A549 (cell line): Measurements from ENCODE around the gene DDI1. TPM values are rescaled to one million over a fixed set of nuclear protein-coding genes. Genes with fewer than 3 reads are reported as not detected.

Experiments used
- ATAC-seq, 2 experiments: fragments of 200-7000 bp in 1 of 2; fragments of >200 bp in 1 of 2; cut with Nextera tagmentation in 1 of 2; cut with Tn5 transposase in 1 of 2; 3 replicates each; pipeline versions ENCODE4 v1.8.0 to v1.9.1; 2018 to 2020; ENCODE audit warnings: mild to moderate bottlenecking in 1 of 2, moderate library complexity in 1 of 2
- CTCF ChIA-PET: fragments of 300-600 bp; sonication (Branson Sonifier 250); formaldehyde crosslinking; extraction: SDS; loops from one replicate; lab custom pipeline; 2021; ENCODE audit warnings: antibody characterized with exemption, inconsistent platforms; lab: Yijun Ruan, JAX
- POLR2A ChIA-PET: fragments of 350-600 bp; formaldehyde crosslinking; extraction: SDS; loops from one replicate; lab custom pipeline; 2021; ENCODE audit warnings: antibody characterized with exemption, inconsistent platforms; lab: Yijun Ruan, JAX
- DNase-seq, 2 experiments: peaks; one replicate each; pipeline versions ENCODE4 v3.0.0 to v3.0.0-alpha.2; 2011 to 2016; ENCODE audit warnings: low read depth in 1 of 2, low spot score in 1 of 2
- FAIRE-seq: peaks from 2 replicates; lab custom pipeline; 2011; peaks lifted over from hg19 to GRCh38; lab: Jason Lieb, UNC
- H3K27ac ChIP-seq, 2 experiments: fragments of >200 bp; sonication (Bioruptor Twin); formaldehyde crosslinking; 3 replicates each; pipeline ENCODE4 v1.5.1; 2016 to 2017
- H3K4me1 ChIP-seq: fragments of >200 bp; sonication (Bioruptor Twin); formaldehyde crosslinking; 3 replicates; pipeline ENCODE4 v1.6.1; 2016
- H3K4me2 ChIP-seq: fragments of >200 bp; sonication (Bioruptor Twin); formaldehyde crosslinking; 3 replicates; pipeline ENCODE4 v1.6.1; 2016
- H3K4me3 ChIP-seq: fragments of >200 bp; sonication (Bioruptor Twin); formaldehyde crosslinking; 3 replicates; pipeline ENCODE4 v1.5.1; 2016
- H3K9me3 ChIP-seq: fragments of >200 bp; sonication (Bioruptor Twin); formaldehyde crosslinking; 3 replicates; pipeline ENCODE4 v1.6.1; 2016
- BHLHE40 ChIP-seq: IDR thresholded peaks from 2 replicates; pipeline ENCODE4 v1.6.1; 2012; ENCODE audit warnings: low read depth, low read length, inconsistent platforms
- CBX8 ChIP-seq: fragments of 200-600 bp; sonication (generic); IDR thresholded peaks from 2 replicates; pipeline ENCODE4 v1.6.1; 2016
- CHD2 ChIP-seq: fragments of 150-350 bp; IDR thresholded peaks from 2 replicates; pipeline ENCODE4 v1.6.1; 2014; ENCODE audit warnings: low read length; ENCODE audit not compliant: partially characterized antibody
- CHD4 ChIP-seq: fragments of 200-600 bp; sonication (generic); IDR thresholded peaks from 2 replicates; pipeline ENCODE4 v1.6.1; 2016; ENCODE audit warnings: antibody characterized with exemption, mild to moderate bottlenecking, borderline replicate concordance
- CTCF ChIP-seq: fragments of >200 bp; sonication (Bioruptor Twin); formaldehyde crosslinking; IDR thresholded peaks from 3 replicates; pipeline ENCODE4 v1.5.1; 2016
- ESRRA ChIP-seq: fragments of 150-350 bp; IDR thresholded peaks from 2 replicates; pipeline ENCODE4 v1.6.1; 2014; ENCODE audit warnings: mild to moderate bottlenecking, low read length, borderline replicate concordance
- FOSB ChIP-seq: fragments of 250-450 bp; sonication (Bioruptor Pico); IDR thresholded peaks from 2 replicates; pipeline ENCODE4 v1.5.0; 2020; ENCODE audit warnings: mild to moderate bottlenecking, moderate library complexity
- FOXS1 ChIP-seq: fragments of 250-450 bp; sonication (Bioruptor Pico); IDR thresholded peaks from 2 replicates; pipeline ENCODE4 v1.5.0; 2020; ENCODE audit warnings: mild to moderate bottlenecking, moderate library complexity
- GATA3 ChIP-seq: IDR thresholded peaks from 2 replicates; pipeline ENCODE4 v1.6.1; 2012; ENCODE audit warnings: borderline replicate concordance
- HDAC2 ChIP-seq: fragments of 200-600 bp; sonication (generic); IDR thresholded peaks from 2 replicates; pipeline ENCODE4 v1.6.1; 2016
- HOXB5 ChIP-seq: fragments of 250-450 bp; sonication (Bioruptor Pico); IDR thresholded peaks from 2 replicates; pipeline ENCODE4 v1.5.0; 2020; ENCODE audit warnings: mild to moderate bottlenecking, moderate library complexity
- KDM1A ChIP-seq: fragments of 200-600 bp; sonication (generic); IDR thresholded peaks from 2 replicates; pipeline ENCODE4 v1.6.1; 2016; ENCODE audit warnings: low read depth, mild to moderate bottlenecking
- MAFK ChIP-seq: fragments of 450-650 bp; IDR thresholded peaks from 2 replicates; pipeline ENCODE4 v1.6.1; 2014; ENCODE audit not compliant: partially characterized antibody
- MAZ ChIP-seq: fragments of 150-350 bp; IDR thresholded peaks from 2 replicates; pipeline ENCODE4 v1.6.1; 2014; ENCODE audit warnings: antibody characterized with exemption, low read depth, low read length, borderline replicate concordance
- NFE2L2 ChIP-seq: fragments of 150-350 bp; conservative IDR thresholded peaks from 2 replicates; pipeline ENCODE4 v1.6.1; 2014; ENCODE audit warnings: low read length
- NR3C1 ChIP-seq: fragments of >200 bp; sonication (Bioruptor Twin); formaldehyde crosslinking; IDR thresholded peaks from 3 replicates; pipeline ENCODE4 v1.6.1; 2017
- PHF8 ChIP-seq: fragments of 200-600 bp; sonication (generic); IDR thresholded peaks from 2 replicates; pipeline ENCODE4 v1.6.1; 2016; ENCODE audit warnings: low read depth, mild to moderate bottlenecking, antibody characterized with exemption, moderate library complexity, borderline replicate concordance
- POLR2AphosphoS2 ChIP-seq: conservative IDR thresholded peaks from 2 replicates; pipeline ENCODE4 v1.6.1; 2012; ENCODE audit warnings: low read length, improper control_type of control experiment, inconsistent platforms
- RAD21 ChIP-seq, 2 experiments: fragments of >200 bp in 1 of 2; sonication (Bioruptor Twin) in 1 of 2; formaldehyde crosslinking in 1 of 2; IDR thresholded peaks in 1 of 2; conservative IDR thresholded peaks in 1 of 2; 2 replicates in 1 of 2; 3 replicates in 1 of 2; pipeline ENCODE4 v1.6.1; 2012 to 2018; ENCODE audit warnings: inconsistent platforms in 1 of 2
- RARB ChIP-seq: fragments of 250-450 bp; sonication (Bioruptor Pico); IDR thresholded peaks from 2 replicates; pipeline ENCODE4 v1.8.0; 2021; ENCODE audit warnings: mild to moderate bottlenecking, moderate library complexity
- RCOR1 ChIP-seq: fragments of 150-350 bp; IDR thresholded peaks from 2 replicates; pipeline ENCODE4 v1.6.1; 2014; ENCODE audit warnings: antibody characterized with exemption, low read length, low read depth
- RFX5 ChIP-seq: fragments of 450-650 bp; IDR thresholded peaks from 2 replicates; pipeline ENCODE4 v1.7.1; 2014; ENCODE audit warnings: antibody characterized with exemption, mild to moderate bottlenecking, moderate library complexity
- RNF2 ChIP-seq: fragments of 200-600 bp; sonication (generic); IDR thresholded peaks from 2 replicates; pipeline ENCODE4 v1.6.1; 2016; ENCODE audit warnings: low read depth, mild to moderate bottlenecking, antibody characterized with exemption, moderate library complexity, borderline replicate concordance
- ZNF302 ChIP-seq: fragments of 250-450 bp; sonication (Bioruptor Pico); IDR thresholded peaks from 2 replicates; pipeline ENCODE4 v1.9.0; 2021; ENCODE audit warnings: inconsistent platforms, mild to moderate bottlenecking, moderate library complexity
- ZSCAN20 ChIP-seq: fragments of 250-450 bp; sonication (Bioruptor Pico); IDR thresholded peaks from 2 replicates; pipeline ENCODE4 v1.8.0; 2022; ENCODE audit warnings: mild to moderate bottlenecking, moderate library complexity
- WGBS: methylation state at CpG from one replicate; pipeline ENCODE4 v1.1.6; 2017; ENCODE audit errors: missing lambda C conversion rate; 5-methylcytosine and 5-hydroxymethylcytosine counted together
- polyA plus RNA-seq, 4 experiments: library from polyadenylated mRNA; depleted of rRNA in 3 of 4; stranded (reverse); fragments of >200 nt; fragmentation: RNase III in 1 of 4; extraction: RNeasy Plus Mini Kit Qiagen cat#74134 plus additional on column Dnase treatment in 1 of 4; gene quantifications; 2 replicates in 3 of 4; 3 replicates in 1 of 4; pipeline ENCODE4 v1.2.3, GENCODE V29; 2011 to 2017

Gene DDI1
- polyA plus RNA-seq, 2 of the 4 experiments (the other 2 are of a cell fraction): not detected

GRCh38 chr11:104024572-104024971, 11.9 kb upstream of the DDI1 start:
- WGBS: 75% methylated on average over 2 of the region's 2 CpGs
- no peak overlapping the region for H3K27ac ChIP-seq
- no peak overlapping the region for H3K4me3 ChIP-seq
- FAIRE-seq: no peak
- no peaks in the 10 kb centered on the region for H3K9me3 ChIP-seq
- no peak overlapping the region for H3K4me2 ChIP-seq
- POLR2A ChIA-PET: no interaction called here
- CTCF ChIA-PET: no interaction called here
- ATAC-seq: no peak
- TF ChIP-seq KDM1A (no peak), FOXS1 (CRISPR knock-in tag) (no peak), HDAC2 (no peak), RCOR1 (no peak), MAFK (no peak), RFX5 (no peak), RARB (CRISPR knock-in tag) (no peak), FOSB (CRISPR knock-in tag) (no peak), GATA3 (no peak), MAZ (no peak)
- H3K4me1 ChIP-seq: peaks cover 13% of the 10 kb centered on the region; the same call in 1 of the 3 replicates
- DNase-seq: no peak

GRCh38 chr11:104028476-104029263, 7.8 kb upstream of the DDI1 start:
- 53% methylated on average over 3 of the region's 3 CpGs for WGBS
- ChIA-PET POLR2A (no interaction called here), CTCF (no interaction called here)
- FAIRE-seq (no peak), DNase-seq (no peak), ATAC-seq (no peak)
- H3K9me3 ChIP-seq: peaks cover 4% of the 10 kb centered on the region; the same call in 2 of the 3 replicates
- no peak overlapping the region for H3K4me2 ChIP-seq
- peaks cover 18% of the 10 kb centered on the region for H3K4me1 ChIP-seq
- H3K27ac ChIP-seq: no peak overlapping the region
- H3K4me3 ChIP-seq: no peak overlapping the region
- TF ChIP-seq RCOR1 (no peak), NR3C1 (no peak), ESRRA (no peak), PHF8 (no peak), ZNF302 (no peak), GATA3 (no peak), ZSCAN20 (CRISPR knock-in tag) (no peak), CTCF (no peak), HOXB5 (CRISPR knock-in tag) (no peak), RNF2 (no peak), RAD21 (conservative IDR thresholded peaks at IDR 0.05 in 1 of 2, IDR thresholded peaks at IDR 0.05 in 1 of 2) (no peak), NFE2L2 (no peak), HDAC2 (no peak), CHD2 (no peak), POLR2AphosphoS2 (no peak), CBX8 (no peak), MAZ (no peak), BHLHE40 (no peak), CHD4 (no peak)
